ENCODE results near the gene DPYSL4. TPM values are rescaled to one million over a fixed set of nuclear protein-coding genes. Genes with fewer than 3 reads are reported as not detected.

DPYSL4 gene
- total and polyA plus RNA-seq, 2 of the 4 experiments (the other 2 are of a cell fraction), result 8.1 to 30.5 TPM

- Histone ChIP-seq H3K9me1 (ENCODE audit: insufficient read depth, low read length) (no peaks in the 10 kb centered on the region), H2AFZ (replicated peaks; ENCODE audit: low read length, poor library complexity) (no peak overlapping the region), H4K8ac (ENCODE audit: low read depth in 2 of 2, low read length in 2 of 2) (no peak overlapping the region), H3K9ac (ENCODE audit: low read depth, low read length) (no peak overlapping the region), H4K5ac (ENCODE audit: low read depth, low read length) (no peak overlapping the region), H2AK5ac (ENCODE audit: low read depth, low read length) (no peak overlapping the region), H3K4me2 (ENCODE audit: low read depth, low read length) (no peak overlapping the region), H2BK20ac (ENCODE audit: low read depth, low read length) (no peak overlapping the region), H4K20me1 (ENCODE audit: insufficient read depth, low read length) (no peaks in the 10 kb centered on the region), H3K23ac (ENCODE audit: low read depth, low read length) (no peak overlapping the region), H3K4ac (ENCODE audit: low read depth, low read length) (no peak overlapping the region), H3K79me1 (ENCODE audit: low read depth in 1 of 2, low read length in 2 of 2) (no peaks in the 10 kb centered on the region), H3K9me3 (ENCODE audit: control insufficient read depth, insufficient read depth, low read length) (no peaks in the 10 kb centered on the region), H3K27ac (ENCODE audit: insufficient read depth, low read length) (no peak overlapping the region), H3K27me3 (ENCODE audit: control insufficient read depth, insufficient read depth, low read length) (peaks cover 2% of the 10 kb centered on the region; the same call in 1 of the 2 replicates), H2BK15ac (ENCODE audit: low read depth, low read length) (no peak overlapping the region), H2BK120ac (ENCODE audit: low read depth, low read length) (no peak overlapping the region), H3K18ac (ENCODE audit: low read depth, low read length) (no peak overlapping the region), H3K4me1 (ENCODE audit: control insufficient read depth, insufficient read depth, low read length) (no peaks in the 10 kb centered on the region), H3K4me3 (ENCODE audit: insufficient read depth, low read depth, low read length) (no peak overlapping the region), H4K91ac (ENCODE audit: insufficient read depth, low read depth, low read length) (no peak overlapping the region), H3K14ac (replicated peaks; ENCODE audit: low read depth, low read length) (no peak overlapping the region), H3K36me3 (ENCODE audit: control insufficient read depth, insufficient read depth, low read length) (no peaks in the 10 kb centered on the region), H2BK5ac (ENCODE audit: low read depth, low read length, poor library complexity, severe bottlenecking) (no peak overlapping the region), H2AK9ac (replicated peaks; ENCODE audit: low read depth, low read length, poor library complexity) (no peak overlapping the region), H3K56ac (ENCODE audit: extremely low read depth, insufficient read depth, low read length) (no peak overlapping the region)
- CTCF ChIA-PET, result no interaction called here
- POLR2A ChIA-PET (ENCODE audit: unreplicated experiment), result interaction anchor here (0.6 kb wide), 1 partner anchor 682 kb away, joined by 16 read pairs; no protein-coding TSS in a partner anchor
- ATAC-seq (ENCODE audit: low read depth), result no peak
- dilution Hi-C loops (cut with HindIII; ENCODE audit: low sequenced_read_pairs, unreplicated experiment), result no loop called here
- WGBS, 2 experiments (ENCODE audit: extremely low coverage in 2 of 2, insufficient read length in 1 of 2), result no CpG with 5 or more reads among the region's 3 CpGs
- BruUV-seq (replicated peaks), result no TSS peak
- in situ Hi-C loops (cut with MboI; ENCODE audit: low sequenced_read_pairs), result no loop called here
- intact Hi-C loops (cut with micrococcal nuclease), result no loop called here
- TF ChIP-seq CTCF (conservative IDR thresholded peaks at IDR 0.05; ENCODE audit: low read depth, low read length) (no peak), FOS (IDR thresholded peaks at IDR 0.05; ENCODE audit: low read depth, low read length) (no peak), RAD21 (IDR thresholded peaks at IDR 0.05; ENCODE audit: low read length) (no peak), BHLHE40 (IDR thresholded peaks at IDR 0.05; ENCODE audit: low read depth, low read length) (no peak), ELK1 (IDR thresholded peaks at IDR 0.05; ENCODE audit: borderline replicate concordance, low read depth, low read length) (no peak), CHD1 (IDR thresholded peaks at IDR 0.05; ENCODE audit: low read depth, low read length) (no peak), CEBPB (IDR thresholded peaks at IDR 0.05; ENCODE audit: low read depth, low read length) (no peak), RFX5 (IDR thresholded peaks at IDR 0.05; ENCODE audit: low read depth, low read length) (no peak), NFE2L2 (IDR thresholded peaks at IDR 0.05; ENCODE audit: low read depth, low read length) (no peak), MXI1 (IDR thresholded peaks at IDR 0.05; ENCODE audit: borderline replicate concordance, low read depth, low read length) (no peak), POLR2A (IDR thresholded peaks at IDR 0.05; ENCODE audit: low read depth, low read length) (no peak), USF2 (IDR thresholded peaks at IDR 0.05; ENCODE audit: low read depth, low read length) (no peak), RCOR1 (IDR thresholded peaks at IDR 0.05; ENCODE audit: insufficient replicate concordance, low read length) (no peak), SMC3 (IDR thresholded peaks at IDR 0.05; ENCODE audit: low read depth, low read length) (no peak), MAZ (IDR thresholded peaks at IDR 0.05; ENCODE audit: borderline replicate concordance, low read depth, low read length) (no peak)
- no peak for DNase-seq
These were observed 34.7 kb upstream of the DPYSL4 start for GRCh38 chr10:132151951-132152505.

Measured in IMR-90 (cell line).